Breast epithelium (tissue), 3 donors: ENCODE measurements around the gene SLC17A3.

Experiments
- CTCF ChIP-seq, 3 donors: fragments of 450-650 bp; IDR thresholded peaks; one replicate each; pipeline ENCODE4 v1.5.1; 2016 to 2017; ENCODE audit warnings: antibody characterized with exemption in 3 of 3, mild to moderate bottlenecking in 3 of 3, moderate library complexity in 3 of 3
- POLR2AphosphoS5 ChIP-seq, 3 donors: sonication (generic); formaldehyde crosslinking; IDR thresholded peaks; one replicate each; pipeline ENCODE4 v1.6.1; 2017; ENCODE audit warnings: antibody characterized with exemption in 3 of 3

GRCh38 chr6:25863360-25863759 lies 10.7 kb downstream of the SLC17A3 start:
- TF ChIP-seq CTCF (IDR thresholded peaks at IDR 0.05) = no peak
- TF ChIP-seq POLR2AphosphoS5 (IDR thresholded peaks at IDR 0.05) = no peak
